ENCODE data around the gene RNGTT. TPM values are rescaled to one million over a fixed set of nuclear protein-coding genes. Genes with fewer than 3 reads are reported as not detected.

The RNGTT gene
- total RNA-seq, 1 donor from 2014 or later, result 11.4 TPM

DNA sequence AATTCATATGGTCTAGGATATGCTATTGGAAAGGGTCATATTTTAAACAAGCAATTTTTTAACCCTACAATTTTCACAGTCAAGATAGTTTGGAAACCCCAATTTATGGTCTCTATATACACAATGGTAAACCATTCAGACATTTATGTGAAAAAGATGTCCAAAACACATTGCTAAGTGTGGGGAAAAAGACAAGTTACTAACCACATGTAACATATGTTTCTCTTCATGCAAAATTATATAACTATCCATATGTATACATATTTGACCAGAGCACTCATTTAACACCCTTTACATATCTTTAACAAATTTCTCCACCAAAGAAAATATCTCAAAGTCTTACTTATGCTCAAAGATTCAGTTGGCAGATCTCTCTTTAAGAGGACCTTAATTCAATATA, 110.6 kb downstream of the RNGTT start:
- intact Hi-C loops (cut with DNase I), result no loop called here

DNA sequence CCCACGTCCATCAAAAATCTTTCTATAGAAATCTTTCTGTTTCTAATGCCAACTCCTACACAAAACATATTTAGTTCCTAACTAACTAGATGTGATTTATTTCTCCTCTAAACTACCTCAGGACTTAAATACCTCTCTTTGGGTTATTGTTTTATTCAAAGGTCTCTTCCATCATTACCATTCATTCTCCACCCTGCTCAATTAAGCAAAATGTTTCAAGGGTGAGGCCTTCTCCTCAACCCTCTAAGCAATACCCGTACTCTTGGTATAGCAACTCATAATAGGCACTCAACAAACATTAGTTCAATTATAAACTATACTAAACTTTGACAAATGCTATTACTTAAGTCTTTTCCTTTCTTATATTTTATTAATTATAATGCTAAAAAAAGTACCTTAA, 111.4 kb downstream of the RNGTT start:
- Histone ChIP-seq H3K9me3 (no peaks in the 10 kb centered on the region), H3K27ac (no peak overlapping the region), H3K36me3 (no peaks in the 10 kb centered on the region), H3K4me3 (no peak overlapping the region), H3K4me1 (no peaks in the 10 kb centered on the region), H3K27me3 (ENCODE audit: low read depth) (no peaks in the 10 kb centered on the region)
- ATAC-seq, result no peak
- no peak for DNase-seq
- intact Hi-C loops (cut with DNase I), result no loop called here
- no peak for TF ChIP-seq CTCF (IDR thresholded peaks at IDR 0.05)

More for the DNA sequence above, 110.6 kb downstream of the RNGTT start:
- no peaks in the 10 kb centered on the region for H3K4me1 ChIP-seq
- no peaks in the 10 kb centered on the region for H3K36me3 ChIP-seq
- TF ChIP-seq CTCF (IDR thresholded peaks at IDR 0.05), result no peak
- no peak for DNase-seq
- no peaks in the 10 kb centered on the region for H3K9me3 ChIP-seq
- no peak overlapping the region for H3K4me3 ChIP-seq
- H3K27me3 ChIP-seq (ENCODE audit: low read depth), result no peaks in the 10 kb centered on the region
- H3K27ac ChIP-seq, result no peak overlapping the region
- no peak for ATAC-seq

- no peak for TF ChIP-seq CTCF (IDR thresholded peaks at IDR 0.05)
- H3K9me3 ChIP-seq, result no peaks in the 10 kb centered on the region
- intact Hi-C loops (cut with DNase I), result no loop called here
- no peak overlapping the region for H3K27ac ChIP-seq
- H3K4me3 ChIP-seq, result no peak overlapping the region
- no peak for ATAC-seq
- no peaks in the 10 kb centered on the region for H3K27me3 ChIP-seq (ENCODE audit: low read depth)
- no peaks in the 10 kb centered on the region for H3K4me1 ChIP-seq
- no peaks in the 10 kb centered on the region for H3K36me3 ChIP-seq
- DNase-seq, result no peak
Measured at GRCh38 chr6:88848870-88849269, 114.5 kb downstream of the RNGTT start.

- Histone ChIP-seq H3K27me3 (ENCODE audit: low read depth) (no peaks in the 10 kb centered on the region), H3K27ac (no peak overlapping the region), H3K9me3 (no peaks in the 10 kb centered on the region), H3K36me3 (no peaks in the 10 kb centered on the region), H3K4me1 (no peaks in the 10 kb centered on the region), H3K4me3 (no peak overlapping the region)
- ATAC-seq, result no peak
- no peak for DNase-seq
- intact Hi-C loops (cut with DNase I), result no loop called here
- no peak for TF ChIP-seq CTCF (IDR thresholded peaks at IDR 0.05)
Measured at GRCh38 chr6:88843040-88843439, 120.4 kb downstream of the RNGTT start.

- no peaks in the 10 kb centered on the region for H3K36me3 ChIP-seq
- no peaks in the 10 kb centered on the region for H3K9me3 ChIP-seq
- H3K27me3 ChIP-seq (ENCODE audit: low read depth), result no peaks in the 10 kb centered on the region
- no peak for TF ChIP-seq CTCF (IDR thresholded peaks at IDR 0.05)
- intact Hi-C loops (cut with DNase I), result no loop called here
- H3K27ac ChIP-seq, result no peak overlapping the region
- DNase-seq (no peak), ATAC-seq (no peak)
- no peak overlapping the region for H3K4me3 ChIP-seq
- H3K4me1 ChIP-seq, result no peaks in the 10 kb centered on the region
Measured at GRCh38 chr6:88842320-88842719, 121.1 kb downstream of the RNGTT start.
